Hepatocyte (in vitro differentiated cells): ENCODE measurements around the gene TGFBR3L.

ENCODE experiments used
- EZH2 ChIP-seq: fragments of 200-600 bp; sonication (generic); IDR thresholded peaks from 2 replicates; pipeline ENCODE4 v1.6.1; 2016; ENCODE audit warnings: antibody characterized with exemption, mild to moderate bottlenecking, borderline replicate concordance
- EZH2phosphoT487 ChIP-seq: fragments of 200-600 bp; sonication (generic); IDR thresholded peaks from one replicate; pipeline ENCODE4 v1.6.1; 2018; ENCODE audit warnings: antibody characterized with exemption, mild to moderate bottlenecking, low read depth, moderate library complexity; ENCODE audit not compliant: unreplicated experiment, severe bottlenecking
- TF ChIP-seq, protein P1 (sequence below): fragments of 200-600 bp; sonication (generic); IDR thresholded peaks from 2 replicates; pipeline ENCODE4 v1.5.1; 2016; ENCODE audit warnings: antibody characterized with exemption, mild to moderate bottlenecking; ENCODE audit not compliant: poor library complexity

DNA sequence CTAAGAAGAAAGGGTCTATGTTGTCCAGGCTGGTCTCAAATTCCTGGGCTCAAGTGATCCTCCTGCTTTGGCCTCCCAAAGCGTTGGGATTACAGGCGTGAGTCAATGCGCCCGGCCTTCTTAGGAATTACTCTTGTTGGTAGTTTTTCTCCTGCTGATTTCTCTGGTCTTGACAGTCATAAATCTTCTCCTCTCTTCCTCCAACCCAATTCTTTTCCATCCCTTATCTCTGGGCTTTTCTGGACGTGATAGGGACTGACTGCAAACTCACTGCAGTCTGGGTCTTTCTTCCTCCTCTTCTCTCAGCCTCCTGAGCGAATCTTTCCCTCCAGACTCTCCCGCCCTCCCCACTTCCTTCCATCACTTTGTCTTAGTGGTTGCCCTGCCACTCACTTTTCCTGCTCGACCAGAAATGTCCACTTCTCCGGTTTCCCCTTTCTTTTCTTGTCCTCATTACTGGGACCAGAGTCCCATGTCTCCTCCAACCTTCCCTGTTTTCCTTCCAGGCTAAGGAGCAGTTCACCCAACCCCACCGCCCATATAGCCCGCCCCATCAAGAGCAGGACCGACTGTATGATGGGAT lies 50.7 kb downstream of the TGFBR3L start:
- TF ChIP-seq, protein P1, sequence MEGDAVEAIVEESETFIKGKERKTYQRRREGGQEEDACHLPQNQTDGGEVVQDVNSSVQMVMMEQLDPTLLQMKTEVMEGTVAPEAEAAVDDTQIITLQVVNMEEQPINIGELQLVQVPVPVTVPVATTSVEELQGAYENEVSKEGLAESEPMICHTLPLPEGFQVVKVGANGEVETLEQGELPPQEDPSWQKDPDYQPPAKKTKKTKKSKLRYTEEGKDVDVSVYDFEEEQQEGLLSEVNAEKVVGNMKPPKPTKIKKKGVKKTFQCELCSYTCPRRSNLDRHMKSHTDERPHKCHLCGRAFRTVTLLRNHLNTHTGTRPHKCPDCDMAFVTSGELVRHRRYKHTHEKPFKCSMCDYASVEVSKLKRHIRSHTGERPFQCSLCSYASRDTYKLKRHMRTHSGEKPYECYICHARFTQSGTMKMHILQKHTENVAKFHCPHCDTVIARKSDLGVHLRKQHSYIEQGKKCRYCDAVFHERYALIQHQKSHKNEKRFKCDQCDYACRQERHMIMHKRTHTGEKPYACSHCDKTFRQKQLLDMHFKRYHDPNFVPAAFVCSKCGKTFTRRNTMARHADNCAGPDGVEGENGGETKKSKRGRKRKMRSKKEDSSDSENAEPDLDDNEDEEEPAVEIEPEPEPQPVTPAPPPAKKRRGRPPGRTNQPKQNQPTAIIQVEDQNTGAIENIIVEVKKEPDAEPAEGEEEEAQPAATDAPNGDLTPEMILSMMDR, result no peak
- no peak for TF ChIP-seq EZH2
- no peak for TF ChIP-seq EZH2phosphoT487
